Activated naive CD4-positive, alpha-beta T cell treated with anti-CD3 and anti-CD28 coated beads, Interleukin-2, amount 50 U/mL, for 72 hours (primary cell): ENCODE results near the gene GRK5. TPM values are rescaled to one million over a fixed set of nuclear protein-coding genes. Genes with fewer than 3 reads are reported as not detected.

ENCODE experiments used
- ATAC-seq, 2 donors: fragments of 150-1000 bp; cut with Tn5 transposase; 2 replicates each; pipeline ENCODE4 v1.10.0; 2021; ENCODE audit warnings: mild to moderate bottlenecking in 2 of 2, moderate library complexity in 2 of 2
- DNase-seq, 2 donors: peaks; one replicate each; pipeline ENCODE4 v3.0.0; 2021 to 2022; ENCODE audit warnings: low spot score in 2 of 2
- H3K27ac Mint-ChIP-seq, 2 donors: one replicate each; pipeline ENCODE4 v1.8.0; 2022; ENCODE audit warnings: mild to moderate bottlenecking in 2 of 2, mixed read lengths in 2 of 2
- H3K36me3 Mint-ChIP-seq, 2 donors: one replicate each; pipeline ENCODE4 v1.8.0; 2022; ENCODE audit warnings: mixed read lengths in 2 of 2
- H3K9me3 Mint-ChIP-seq, 2 donors: one replicate each; pipeline ENCODE4 v1.8.0; 2022; ENCODE audit warnings: mixed read lengths in 2 of 2
- total RNA-seq, 2 donors: library from RNA; stranded (reverse); gene quantifications; one replicate each; pipeline ENCODE4 v1.2.3, GENCODE V29; 2022

Gene GRK5
- total RNA-seq, 2 donors from 2014 or later: 21.2 to 34.5 TPM

DNA sequence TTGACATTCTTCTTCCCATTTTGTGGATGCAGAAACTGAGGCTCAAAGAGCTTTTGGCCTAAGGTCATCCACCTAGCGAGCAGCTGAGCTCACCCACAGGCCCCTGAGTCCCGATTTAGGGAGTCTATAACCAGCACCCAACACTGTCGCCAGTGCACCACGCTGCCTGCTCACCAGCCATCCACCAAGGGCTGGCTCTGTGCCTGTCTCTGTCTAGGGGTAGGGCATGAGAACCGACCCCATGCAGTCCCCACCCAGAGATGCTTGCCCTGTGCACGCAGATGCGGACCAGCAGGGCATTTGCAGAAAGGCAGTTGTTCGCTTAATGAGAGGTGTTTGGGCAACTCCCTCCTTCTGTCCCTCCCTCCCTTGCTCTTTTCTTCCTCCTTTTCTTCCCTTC is 97.2 kb downstream of the GRK5 start:
- no peaks in the 10 kb centered on the region for H3K9me3 Mint-ChIP-seq
- DNase-seq (no peak), ATAC-seq (no peak)
- H3K36me3 Mint-ChIP-seq: no peaks in the 10 kb centered on the region
- peak overlapping the region; percentile 92 to 99 for H3K27ac Mint-ChIP-seq

DNA sequence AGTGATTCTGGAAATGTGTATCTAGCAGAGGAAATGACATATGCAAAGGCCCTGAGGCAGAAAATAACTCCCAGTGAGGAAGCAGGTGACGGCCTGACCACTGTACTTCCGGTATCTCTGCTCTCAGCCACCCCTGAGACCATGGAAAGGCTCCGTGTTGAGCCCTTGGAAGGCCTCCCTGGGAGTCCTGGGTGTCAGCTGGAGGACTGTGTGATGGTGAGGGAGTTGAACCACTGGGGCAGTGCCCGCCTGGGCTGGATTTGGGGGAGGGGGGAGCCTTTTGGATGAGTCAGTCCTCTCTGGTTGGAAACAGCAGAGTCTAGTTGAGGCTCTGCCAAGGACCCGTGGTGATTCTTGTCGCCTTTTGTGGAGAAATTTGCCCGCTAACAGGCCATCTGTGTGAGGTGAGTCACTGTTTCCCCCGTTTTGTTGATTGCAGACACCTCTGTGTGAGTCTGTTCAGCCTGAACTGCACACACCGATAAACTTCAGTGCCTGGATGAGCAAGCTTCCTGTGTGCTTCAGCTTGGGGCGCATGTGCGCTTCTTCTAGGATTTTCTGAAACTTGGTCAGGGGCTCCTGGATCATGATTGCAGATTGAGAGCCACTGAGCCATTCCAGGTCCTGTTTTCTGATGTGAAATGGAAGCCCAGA is 98.6 kb downstream of the GRK5 start:
- no peaks in the 10 kb centered on the region for H3K9me3 Mint-ChIP-seq
- peak overlapping the region; percentile 92 to 99 for H3K27ac Mint-ChIP-seq
- H3K36me3 Mint-ChIP-seq: no peaks in the 10 kb centered on the region
- peak; percentile 84 to 94 for DNase-seq
- peak; percentile 80 to 84 for ATAC-seq

- H3K27ac Mint-ChIP-seq: peak overlapping the region; percentile 92 to 99
- ATAC-seq (peak; percentile 54 to 70), DNase-seq (peak; percentile 67 to 71)
- H3K36me3 Mint-ChIP-seq: no peaks in the 10 kb centered on the region
- H3K9me3 Mint-ChIP-seq: no peaks in the 10 kb centered on the region
Observed at GRCh38 chr10:119306514-119306951, 99.2 kb downstream of the GRK5 start.

DNA sequence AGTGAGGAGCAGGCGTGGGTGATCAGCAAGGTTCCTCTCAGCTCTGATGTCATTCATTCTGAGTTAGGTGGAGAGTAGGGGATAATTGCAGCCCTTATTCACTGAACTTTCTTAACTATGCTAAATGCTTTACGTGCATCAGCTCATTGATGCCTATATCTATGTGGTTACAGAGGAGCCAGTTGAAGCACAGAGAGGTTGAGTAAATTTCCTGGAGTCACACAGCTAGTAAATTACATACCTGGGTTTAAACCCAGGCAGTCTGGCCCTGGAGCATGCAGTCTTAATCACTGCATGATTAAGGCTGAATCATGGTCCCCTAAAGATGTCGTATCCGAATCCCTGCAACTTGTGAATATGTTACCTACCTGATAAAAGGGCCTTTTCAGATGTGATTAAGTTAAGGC is 99.6 kb downstream of the GRK5 start:
- DNase-seq: no peak
- no peaks in the 10 kb centered on the region for H3K36me3 Mint-ChIP-seq
- H3K9me3 Mint-ChIP-seq: no peaks in the 10 kb centered on the region
- peak; percentile 36 to 63 for ATAC-seq
- H3K27ac Mint-ChIP-seq: peak overlapping the region; percentile 92 to 99

- H3K27ac Mint-ChIP-seq: peak overlapping the region in 1 of 2 donors; percentile 24
- peaks cover 0 to 6% of the 10 kb centered on the region in 2 donors for H3K36me3 Mint-ChIP-seq
- H3K9me3 Mint-ChIP-seq: peaks cover 7% of the 10 kb centered on the region in 2 donors
- ATAC-seq (no peak), DNase-seq (no peak)
Observed at GRCh38 chr10:119308089-119308488, 100.7 kb downstream of the GRK5 start.

- DNase-seq: no peak
- H3K9me3 Mint-ChIP-seq: peaks cover 7 to 11% of the 10 kb centered on the region in 2 donors
- H3K27ac Mint-ChIP-seq: peak overlapping the region in 1 of 2 donors; percentile 24
- H3K36me3 Mint-ChIP-seq: peaks cover 0 to 6% of the 10 kb centered on the region in 2 donors
- ATAC-seq: no peak
Observed at GRCh38 chr10:119308551-119309422, 101.4 kb downstream of the GRK5 start.

DNA sequence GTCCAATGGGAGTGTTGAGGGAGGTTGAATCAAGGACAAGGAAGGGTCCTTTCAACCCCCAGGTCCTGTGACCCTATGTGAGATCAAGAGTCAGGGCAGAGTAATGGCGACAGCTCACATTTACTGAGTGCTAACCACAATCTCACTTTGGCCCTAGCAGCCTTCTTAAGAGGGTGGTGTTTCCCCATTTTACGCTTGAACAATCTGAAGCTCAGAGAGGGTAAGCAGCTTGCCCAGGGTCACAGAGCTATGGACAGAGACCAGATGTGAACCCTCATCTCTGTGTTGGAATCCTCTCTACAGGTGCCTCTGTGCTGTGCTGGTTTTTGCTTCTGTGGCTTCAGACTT is 102.0 kb downstream of the GRK5 start:
- H3K9me3 Mint-ChIP-seq: peaks cover 7 to 11% of the 10 kb centered on the region in 2 donors
- ATAC-seq (no peak), DNase-seq (no peak)
- peaks cover 0 to 6% of the 10 kb centered on the region in 2 donors for H3K36me3 Mint-ChIP-seq
- H3K27ac Mint-ChIP-seq: no peak overlapping the region

DNA sequence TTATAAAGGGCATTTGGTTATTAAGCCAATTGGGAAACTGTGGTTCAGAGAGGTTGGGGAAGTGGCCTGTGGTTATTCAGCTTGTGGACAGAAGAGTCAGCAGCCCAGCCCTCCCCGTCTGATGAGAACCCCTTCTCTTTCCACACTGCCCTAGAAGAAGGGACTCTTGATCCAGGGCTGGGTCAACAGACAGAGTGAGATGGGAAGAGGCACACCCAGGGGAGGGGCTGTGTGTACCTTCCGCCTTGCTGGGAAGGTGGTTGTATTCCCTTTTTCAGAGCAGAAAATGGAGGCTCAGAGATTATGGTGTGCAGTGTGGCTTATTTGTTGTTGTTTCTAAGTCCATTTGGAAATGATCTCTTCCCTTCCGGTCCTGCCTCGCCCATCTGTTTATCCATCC is 103.4 kb downstream of the GRK5 start:
- peaks cover 7 to 11% of the 10 kb centered on the region in 2 donors for H3K9me3 Mint-ChIP-seq
- no peak for ATAC-seq
- H3K27ac Mint-ChIP-seq: no peak overlapping the region
- H3K36me3 Mint-ChIP-seq: peaks cover 0 to 6% of the 10 kb centered on the region in 2 donors
- no peak for DNase-seq

DNA sequence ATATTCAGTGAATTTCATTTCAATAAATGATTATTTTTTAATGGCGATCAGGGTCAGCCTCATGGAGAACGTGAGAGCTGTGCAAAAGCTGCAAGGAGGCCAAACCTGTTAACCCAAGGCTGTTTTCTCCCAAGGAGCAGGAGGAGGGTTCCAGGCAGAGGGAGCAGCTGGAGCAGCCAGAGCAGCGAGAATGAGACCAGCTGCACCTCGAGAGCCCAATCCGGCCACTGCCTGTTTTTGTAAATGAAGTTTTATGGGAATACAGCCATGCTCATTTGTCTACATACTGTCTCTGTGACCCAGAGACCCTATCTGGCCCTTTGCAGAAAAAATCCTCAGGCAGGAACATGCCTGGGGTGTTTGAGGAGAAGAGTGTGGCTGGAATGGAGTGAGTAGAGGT is 104.9 kb downstream of the GRK5 start:
- DNase-seq (no peak), ATAC-seq (no peak)
- peak overlapping the region; percentile 66 to 87 for H3K27ac Mint-ChIP-seq
- H3K9me3 Mint-ChIP-seq: peaks cover 7 to 11% of the 10 kb centered on the region in 2 donors
- peaks cover 0 to 6% of the 10 kb centered on the region in 2 donors for H3K36me3 Mint-ChIP-seq

- ATAC-seq: no peak
- peak overlapping the region; percentile 87 to 88 for H3K27ac Mint-ChIP-seq
- no peak for DNase-seq
- peaks cover 0 to 6% of the 10 kb centered on the region in 2 donors for H3K36me3 Mint-ChIP-seq
- H3K9me3 Mint-ChIP-seq: peaks cover 7 to 11% of the 10 kb centered on the region in 2 donors
Observed at GRCh38 chr10:119313024-119313423, 105.7 kb downstream of the GRK5 start.

- peak; percentile 54 to 75 for ATAC-seq
- Mint-ChIP-seq H3K36me3 (peaks cover 0 to 6% of the 10 kb centered on the region in 2 donors), H3K27ac (peak overlapping the region; percentile 29 to 87), H3K9me3 (peaks cover 7 to 11% of the 10 kb centered on the region in 2 donors)
- peak; percentile 65 to 94 for DNase-seq
Observed at GRCh38 chr10:119313644-119314043, 106.3 kb downstream of the GRK5 start.

- Mint-ChIP-seq H3K27ac (peak overlapping the region; percentile 29 to 87), H3K36me3 (peaks cover 0 to 6% of the 10 kb centered on the region in 2 donors), H3K9me3 (peaks cover 7 to 11% of the 10 kb centered on the region in 2 donors)
- DNase-seq: no peak
- no peak for ATAC-seq
Observed at GRCh38 chr10:119314061-119314460, 106.7 kb downstream of the GRK5 start.

GRCh38 chr10:119314486-119314885 is 107.1 kb downstream of the GRK5 start:
- no peak for ATAC-seq
- H3K9me3 Mint-ChIP-seq: peaks cover 7 to 11% of the 10 kb centered on the region in 2 donors
- H3K36me3 Mint-ChIP-seq: peaks cover 0 to 6% of the 10 kb centered on the region in 2 donors
- H3K27ac Mint-ChIP-seq: peak overlapping the region in 1 of 2 donors; percentile 87
- no peak for DNase-seq

GRCh38 chr10:119315128-119316001 is 108.0 kb downstream of the GRK5 start:
- H3K27ac Mint-ChIP-seq: peak overlapping the region; percentile 87 to 97
- peaks cover 0 to 6% of the 10 kb centered on the region in 2 donors for H3K36me3 Mint-ChIP-seq
- ATAC-seq (peak; percentile 74 to 78), DNase-seq (peak; percentile 70 to 87)
- H3K9me3 Mint-ChIP-seq: peaks cover 7 to 11% of the 10 kb centered on the region in 2 donors

- peaks cover 7 to 11% of the 10 kb centered on the region in 2 donors for H3K9me3 Mint-ChIP-seq
- DNase-seq (no peak), ATAC-seq (no peak)
- peaks cover 0 to 6% of the 10 kb centered on the region in 2 donors for H3K36me3 Mint-ChIP-seq
- H3K27ac Mint-ChIP-seq: peak overlapping the region; percentile 87 to 97
Observed at GRCh38 chr10:119316002-119316358, 108.6 kb downstream of the GRK5 start.

GRCh38 chr10:119316729-119317097 is 109.3 kb downstream of the GRK5 start:
- H3K27ac Mint-ChIP-seq: peak overlapping the region in 1 of 2 donors; percentile 36
- H3K9me3 Mint-ChIP-seq: peaks cover 7 to 11% of the 10 kb centered on the region in 2 donors
- DNase-seq (no peak), ATAC-seq (no peak)
- H3K36me3 Mint-ChIP-seq: peaks cover 0 to 6% of the 10 kb centered on the region in 2 donors
